HEK293 (cell line): ENCODE results near the gene UTP18.
A peak's percentile ranks its signal among the peaks of the same experiment; 100 is the strongest.
"Not testable (repeated sequence)": the region's sequence is repeated elsewhere in the genome, so short reads cannot be mapped to it uniquely, and the experiment has no call there.

Experiments
- CTCF ChIA-PET: fragments of 350-600 bp; formaldehyde crosslinking; extraction: SDS; loops from one replicate; lab custom pipeline; 2021; ENCODE audit warnings: antibody characterized with exemption; lab: Yijun Ruan, JAX
- POLR2A ChIA-PET: fragments of 300-600 bp; formaldehyde crosslinking; extraction: SDS; loops from one replicate; lab custom pipeline; 2020; ENCODE audit warnings: antibody characterized with exemption, inconsistent platforms; lab: Yijun Ruan, JAX
- H3K27ac ChIP-seq: fragments of 200-500 bp; sonication (Bioruptor generic); 2 replicates; pipeline ENCODE4 v1.5.1; 2014; ENCODE audit warnings: low read depth, low read length, control low read depth, inconsistent platforms; ENCODE audit errors: extremely low read depth
- H3K36me3 ChIP-seq, 2 experiments: fragments of 200-500 bp in 1 of 2; sonication (Bioruptor generic) in 1 of 2; 1 replicate in 1 of 2; 2 replicates in 1 of 2; pipeline ENCODE4 v1.5.1; 2014 to 2017; ENCODE audit warnings: inconsistent platforms in 2 of 2, low read length in 2 of 2; ENCODE audit not compliant: control insufficient read depth in 2 of 2, insufficient read depth in 1 of 2
- H3K4me1 ChIP-seq: fragments of 200-500 bp; sonication (Bioruptor generic); 2 replicates; pipeline ENCODE4 v1.5.1; 2014; ENCODE audit warnings: mild to moderate bottlenecking, low read length, inconsistent platforms; ENCODE audit not compliant: control insufficient read depth, insufficient read depth
- H3K4me3 ChIP-seq: 2 replicates; pipeline ENCODE4 v1.5.1; 2011; ENCODE audit warnings: low read depth, mild to moderate bottlenecking, control low read depth, low read length, moderate library complexity
- H3K9me3 ChIP-seq: fragments of 200-500 bp; sonication (Bioruptor generic); 2 replicates; pipeline ENCODE4 v1.5.1; 2014; ENCODE audit warnings: low read depth, low read length, inconsistent platforms; ENCODE audit not compliant: control insufficient read depth, insufficient read depth
- GLIS2 ChIP-seq: fragments of 450-650 bp; formaldehyde crosslinking; IDR thresholded peaks from 2 replicates; pipeline ENCODE4 v1.5.1; 2016; ENCODE audit warnings: missing biosample characterization, missing genetic modification characterization
- HOXD13 ChIP-seq: sonication (generic); formaldehyde crosslinking; IDR thresholded peaks from 2 replicates; pipeline ENCODE4 v1.8.0; 2022; ENCODE audit warnings: missing genetic modification reagents, borderline replicate concordance
- MEIS1 ChIP-seq: sonication (generic); formaldehyde crosslinking; IDR thresholded peaks from 2 replicates; pipeline ENCODE4 v1.8.1; 2022; ENCODE audit warnings: missing genetic modification reagents, mild to moderate bottlenecking, borderline replicate concordance
- OVOL3 ChIP-seq: fragments of 450-650 bp; formaldehyde crosslinking; IDR thresholded peaks from 2 replicates; pipeline ENCODE4 v1.5.1; 2016; ENCODE audit warnings: missing biosample characterization, missing genetic modification characterization
- TRIM28 ChIP-seq: IDR thresholded peaks from 2 replicates; pipeline ENCODE4 v1.6.1; 2011; ENCODE audit warnings: low read length, control low read depth, borderline replicate concordance
- ZFP37 ChIP-seq: fragments of 450-650 bp; formaldehyde crosslinking; IDR thresholded peaks from 2 replicates; pipeline ENCODE4 v1.5.1; 2016; ENCODE audit warnings: missing biosample characterization, missing genetic modification characterization
- ZNF10 ChIP-seq: fragments of 450-650 bp; formaldehyde crosslinking; IDR thresholded peaks from 2 replicates; pipeline ENCODE4 v1.5.1; 2017; ENCODE audit warnings: missing biosample characterization, missing genetic modification characterization
- ZNF146 ChIP-seq: fragments of 450-650 bp; formaldehyde crosslinking; IDR thresholded peaks from 2 replicates; pipeline ENCODE4 v1.5.1; 2016; ENCODE audit warnings: missing biosample characterization, missing genetic modification characterization
- ZNF157 ChIP-seq: fragments of 450-650 bp; formaldehyde crosslinking; IDR thresholded peaks from 2 replicates; pipeline ENCODE4 v1.5.1; 2016; ENCODE audit warnings: missing biosample characterization, missing genetic modification characterization
- ZNF169 ChIP-seq: fragments of 450-650 bp; formaldehyde crosslinking; IDR thresholded peaks from 2 replicates; pipeline ENCODE4 v1.5.1; 2016; ENCODE audit warnings: missing biosample characterization, missing genetic modification characterization
- ZNF184 ChIP-seq: fragments of 450-650 bp; IDR thresholded peaks from 2 replicates; pipeline ENCODE4 v1.5.1; 2018; ENCODE audit warnings: missing biosample characterization, mild to moderate bottlenecking, missing genetic modification characterization
- ZNF211 ChIP-seq: fragments of 450-650 bp; formaldehyde crosslinking; IDR thresholded peaks from 2 replicates; pipeline ENCODE4 v1.5.1; 2016; ENCODE audit warnings: low read depth, missing biosample characterization, missing genetic modification characterization
- ZNF292 ChIP-seq: fragments of 450-650 bp; formaldehyde crosslinking; IDR thresholded peaks from 2 replicates; pipeline ENCODE4 v1.5.1; 2016; ENCODE audit warnings: low read depth, missing biosample characterization, missing genetic modification characterization, borderline replicate concordance
- ZNF423 ChIP-seq: fragments of 450-650 bp; formaldehyde crosslinking; IDR thresholded peaks from 2 replicates; pipeline ENCODE4 v1.5.1; 2016; ENCODE audit warnings: missing biosample characterization, missing genetic modification characterization
- ZNF548 ChIP-seq: fragments of 450-650 bp; formaldehyde crosslinking; IDR thresholded peaks from 2 replicates; pipeline ENCODE4 v1.5.1; 2016; ENCODE audit warnings: missing biosample characterization, missing genetic modification characterization
- ZNF623 ChIP-seq: fragments of 450-650 bp; formaldehyde crosslinking; IDR thresholded peaks from 2 replicates; pipeline ENCODE4 v1.5.1; 2016; ENCODE audit warnings: missing biosample characterization, missing genetic modification characterization
- ZNF629 ChIP-seq: fragments of 450-650 bp; formaldehyde crosslinking; IDR thresholded peaks from 2 replicates; pipeline ENCODE4 v1.5.1; 2017; ENCODE audit warnings: missing biosample characterization, missing genetic modification characterization
- ZNF654 ChIP-seq: fragments of 450-650 bp; formaldehyde crosslinking; IDR thresholded peaks from 2 replicates; pipeline ENCODE4 v1.5.1; 2016; ENCODE audit warnings: low read depth, missing biosample characterization, missing genetic modification characterization
- ZNF664 ChIP-seq: fragments of 450-650 bp; formaldehyde crosslinking; IDR thresholded peaks from 2 replicates; pipeline ENCODE4 v1.5.1; 2016; ENCODE audit warnings: missing biosample characterization, missing genetic modification characterization
- TF ChIP-seq, protein P1 (sequence below): fragments of 450-650 bp; formaldehyde crosslinking; IDR thresholded peaks from 2 replicates; pipeline ENCODE4 v1.5.1; 2017; ENCODE audit warnings: missing biosample characterization, missing genetic modification characterization
- TF ChIP-seq, protein P2 (sequence below): fragments of 450-650 bp; formaldehyde crosslinking; IDR thresholded peaks from 2 replicates; pipeline ENCODE4 v1.5.1; 2016; ENCODE audit warnings: missing biosample characterization, missing genetic modification characterization

Gene UTP18

DNA sequence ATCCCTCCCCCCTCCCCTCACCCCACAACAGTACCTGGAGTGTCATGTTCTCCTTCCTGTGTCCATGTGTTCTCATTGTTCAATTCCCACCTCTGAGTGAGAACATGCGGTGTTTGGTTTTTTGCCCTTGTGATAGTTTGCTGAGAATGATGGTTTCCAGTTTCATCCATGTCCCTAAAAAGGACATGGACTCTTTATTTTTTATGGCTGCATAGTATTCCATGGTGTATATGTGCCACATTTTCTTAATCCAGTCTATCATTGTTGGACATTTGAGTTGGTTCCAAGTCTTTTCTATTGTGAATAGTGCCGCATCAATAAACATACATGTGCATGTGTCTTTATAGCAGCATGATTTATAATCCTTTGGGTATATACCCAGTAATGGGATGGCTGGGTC is 34.0 kb downstream of the UTP18 start:
- H3K27ac ChIP-seq, H3K4me3 ChIP-seq, POLR2A ChIA-PET, H3K4me1 ChIP-seq, H3K9me3 ChIP-seq: not testable (repeated sequence)
- peaks cover 42 to 76% of the 10 kb centered on the region in 2 experiments for H3K36me3 ChIP-seq
- TF ChIP-seq ZNF146 (tag by site-specific recombination) = peak; percentile 93
- CTCF ChIA-PET = interaction anchor here (0.5 kb wide), 1 partner anchor 141 kb away, joined by 4 read pairs; the partner anchor contains the start of gene NME1

DNA sequence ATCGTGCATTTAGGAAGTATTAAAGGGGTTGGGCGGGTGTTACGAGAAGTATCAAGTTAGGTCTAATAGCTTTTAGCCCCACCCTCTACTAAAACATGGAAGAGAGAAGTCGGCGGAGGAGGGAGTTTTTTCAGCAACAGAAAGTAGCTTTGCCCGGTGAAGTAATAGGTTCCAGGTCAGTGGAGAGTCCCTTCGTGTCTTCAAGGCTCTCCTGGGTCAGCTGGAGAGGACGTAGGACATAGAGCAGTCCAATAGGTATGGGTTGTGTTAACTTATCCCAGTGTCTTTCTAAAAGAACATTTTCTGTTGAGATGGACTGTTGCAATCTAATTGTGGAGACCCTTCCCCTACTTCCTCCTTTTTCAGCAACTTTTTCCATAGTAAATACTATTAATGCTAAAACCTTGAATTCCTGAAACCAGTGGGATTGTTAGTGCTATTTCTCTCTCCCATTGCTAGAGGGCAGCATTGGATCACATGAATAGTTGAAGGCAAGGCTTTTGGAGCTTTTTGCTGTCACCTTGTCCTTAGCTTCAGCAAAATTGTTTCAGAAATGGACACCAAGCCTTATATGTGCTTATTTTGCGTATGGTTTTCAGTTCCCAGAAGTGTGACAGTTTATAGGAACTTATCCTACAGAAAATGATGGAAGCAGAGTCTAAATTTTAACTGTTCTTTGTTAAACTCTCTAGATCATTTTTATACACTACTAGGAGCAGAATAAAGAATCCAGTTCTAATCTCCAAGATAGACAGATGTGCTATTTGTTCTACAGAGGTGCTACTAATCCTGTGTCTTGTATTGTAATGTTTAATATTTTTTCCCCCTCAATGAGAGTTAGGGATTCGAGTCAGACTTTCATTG is 38.4 kb downstream of the UTP18 start:
- Histone ChIP-seq H3K9me3 (no peaks in the 10 kb centered on the region), H3K4me1 (no peaks in the 10 kb centered on the region), H3K27ac (no peak overlapping the region)
- POLR2A ChIA-PET = no interaction called here
- TF ChIP-seq ZNF629 (no peak), ZNF157 (tag by site-specific recombination) (no peak), ZNF292 (tag by site-specific recombination) (no peak), ZNF10 (tag by site-specific recombination) (peak; percentile 30; the same call in 1 of the 2 replicates), MEIS1 (CRISPR knock-in tag) (no peak), ZNF548 (tag by site-specific recombination) (no peak), TRIM28 (no peak), ZNF664 (tag by site-specific recombination) (no peak), ZNF169 (tag by site-specific recombination) (no peak), GLIS2 (tag by site-specific recombination) (no peak), ZNF623 (tag by site-specific recombination) (no peak), OVOL3 (tag by site-specific recombination) (no peak), ZNF146 (tag by site-specific recombination) (no peak), ZNF423 (tag by site-specific recombination) (no peak), HOXD13 (CRISPR knock-in tag) (no peak), ZNF184 (tag by site-specific recombination) (no peak), ZNF211 (tag by site-specific recombination) (no peak), ZNF654 (tag by site-specific recombination) (peak; percentile 75), ZFP37 (no peak)
- TF ChIP-seq, protein P1, sequence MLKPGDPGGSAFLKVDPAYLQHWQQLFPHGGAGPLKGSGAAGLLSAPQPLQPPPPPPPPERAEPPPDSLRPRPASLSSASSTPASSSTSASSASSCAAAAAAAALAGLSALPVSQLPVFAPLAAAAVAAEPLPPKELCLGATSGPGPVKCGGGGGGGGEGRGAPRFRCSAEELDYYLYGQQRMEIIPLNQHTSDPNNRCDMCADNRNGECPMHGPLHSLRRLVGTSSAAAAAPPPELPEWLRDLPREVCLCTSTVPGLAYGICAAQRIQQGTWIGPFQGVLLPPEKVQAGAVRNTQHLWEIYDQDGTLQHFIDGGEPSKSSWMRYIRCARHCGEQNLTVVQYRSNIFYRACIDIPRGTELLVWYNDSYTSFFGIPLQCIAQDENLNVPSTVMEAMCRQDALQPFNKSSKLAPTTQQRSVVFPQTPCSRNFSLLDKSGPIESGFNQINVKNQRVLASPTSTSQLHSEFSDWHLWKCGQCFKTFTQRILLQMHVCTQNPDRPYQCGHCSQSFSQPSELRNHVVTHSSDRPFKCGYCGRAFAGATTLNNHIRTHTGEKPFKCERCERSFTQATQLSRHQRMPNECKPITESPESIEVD = no peak
- TF ChIP-seq, protein P2, sequence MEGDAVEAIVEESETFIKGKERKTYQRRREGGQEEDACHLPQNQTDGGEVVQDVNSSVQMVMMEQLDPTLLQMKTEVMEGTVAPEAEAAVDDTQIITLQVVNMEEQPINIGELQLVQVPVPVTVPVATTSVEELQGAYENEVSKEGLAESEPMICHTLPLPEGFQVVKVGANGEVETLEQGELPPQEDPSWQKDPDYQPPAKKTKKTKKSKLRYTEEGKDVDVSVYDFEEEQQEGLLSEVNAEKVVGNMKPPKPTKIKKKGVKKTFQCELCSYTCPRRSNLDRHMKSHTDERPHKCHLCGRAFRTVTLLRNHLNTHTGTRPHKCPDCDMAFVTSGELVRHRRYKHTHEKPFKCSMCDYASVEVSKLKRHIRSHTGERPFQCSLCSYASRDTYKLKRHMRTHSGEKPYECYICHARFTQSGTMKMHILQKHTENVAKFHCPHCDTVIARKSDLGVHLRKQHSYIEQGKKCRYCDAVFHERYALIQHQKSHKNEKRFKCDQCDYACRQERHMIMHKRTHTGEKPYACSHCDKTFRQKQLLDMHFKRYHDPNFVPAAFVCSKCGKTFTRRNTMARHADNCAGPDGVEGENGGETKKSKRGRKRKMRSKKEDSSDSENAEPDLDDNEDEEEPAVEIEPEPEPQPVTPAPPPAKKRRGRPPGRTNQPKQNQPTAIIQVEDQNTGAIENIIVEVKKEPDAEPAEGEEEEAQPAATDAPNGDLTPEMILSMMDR (tag by site-specific recombination) = peak; percentile 53; the same call in 1 of the 2 replicates
- TF ChIP-seq, all 188 proteins: peak for 3
- Histone ChIP-seq H3K36me3 (peaks cover 5 to 39% of the 10 kb centered on the region in 2 experiments; a peak in 2 of 3 replicates), H3K4me3 (no peak overlapping the region)
- CTCF ChIA-PET = interaction anchor here (0.5 to 3.8 kb wide), 37 partner anchors 9 to 1826 kb away, joined by 3 to 27 read pairs (median 4); no protein-coding TSS in a partner anchor
